KMS-11 (cell line): ENCODE results near the gene MEMO1.

Experiments used
- H2AFZ ChIP-seq: fragments of 200-600 bp; sonication (generic); 2 replicates; pipeline ENCODE4 v1.6.1; 2016; ENCODE audit warnings: antibody characterized with exemption, mixed run types, low read depth
- H3K27ac ChIP-seq: fragments of 200-600 bp; sonication (generic); 2 replicates; pipeline ENCODE4 v1.6.1; 2016; ENCODE audit warnings: mild to moderate bottlenecking, mixed run types
- H3K27me3 ChIP-seq: fragments of 200-600 bp; sonication (generic); 2 replicates; pipeline ENCODE4 v1.6.1; 2017; ENCODE audit warnings: mild to moderate bottlenecking, low read depth, mixed run types, moderate library complexity; ENCODE audit not compliant: insufficient read depth
- H3K36me3 ChIP-seq: fragments of 200-600 bp; sonication (generic); 2 replicates; pipeline ENCODE4 v1.6.1; 2017; ENCODE audit warnings: mild to moderate bottlenecking, mixed run types; ENCODE audit not compliant: insufficient read depth
- H3K4me1 ChIP-seq: fragments of 200-600 bp; sonication (generic); 2 replicates; pipeline ENCODE4 v1.6.1; 2016; ENCODE audit warnings: mild to moderate bottlenecking, low read depth, mixed run types; ENCODE audit not compliant: poor library complexity, severe bottlenecking
- H3K4me2 ChIP-seq: fragments of 200-600 bp; sonication (generic); 2 replicates; pipeline ENCODE4 v1.7.0; 2016; ENCODE audit warnings: mild to moderate bottlenecking, mixed run types
- H3K4me3 ChIP-seq: fragments of 200-600 bp; sonication (generic); IDR thresholded peaks from 2 replicates; pipeline ENCODE4 v1.6.1; 2017; ENCODE audit warnings: low read depth, low read length, mixed read lengths; ENCODE audit not compliant: insufficient read depth
- H3K79me2 ChIP-seq: fragments of 200-600 bp; sonication (generic); 2 replicates; pipeline ENCODE4 v1.6.1; 2016; ENCODE audit warnings: low read depth, mixed run types; ENCODE audit not compliant: insufficient read depth
- H3K9ac ChIP-seq: fragments of 200-600 bp; sonication (generic); 2 replicates; pipeline ENCODE4 v1.6.1; 2016; ENCODE audit warnings: mild to moderate bottlenecking, mixed run types
- H4K20me1 ChIP-seq: fragments of 200-600 bp; sonication (generic); 2 replicates; pipeline ENCODE4 v1.6.1; 2016; ENCODE audit warnings: mild to moderate bottlenecking, mixed run types; ENCODE audit not compliant: insufficient read depth
- CTCF ChIP-seq: fragments of 200-600 bp; sonication (generic); conservative IDR thresholded peaks from 2 replicates; pipeline ENCODE4 v1.6.1; 2017; ENCODE audit warnings: low read depth, mild to moderate bottlenecking, antibody characterized with exemption, low read length, moderate library complexity, mixed read lengths

Gene MEMO1

GRCh38 chr2:31999438-31999837, 11.4 kb downstream of the MEMO1 start:
- H3K36me3 ChIP-seq = no peaks in the 10 kb centered on the region
- no peak for TF ChIP-seq CTCF
- H3K4me2 ChIP-seq = no peak overlapping the region
- peaks cover 16% of the 10 kb centered on the region for H3K4me1 ChIP-seq
- H4K20me1 ChIP-seq = peaks cover 37% of the 10 kb centered on the region
- no peak overlapping the region for H3K9ac ChIP-seq
- no peak overlapping the region for H2AFZ ChIP-seq
- no peak overlapping the region for H3K27ac ChIP-seq
- H3K27me3 ChIP-seq = no peaks in the 10 kb centered on the region
- peaks cover 95% of the 10 kb centered on the region for H3K79me2 ChIP-seq
- no peak overlapping the region for H3K4me3 ChIP-seq

- peaks cover 33% of the 10 kb centered on the region for H4K20me1 ChIP-seq
- H2AFZ ChIP-seq = no peak overlapping the region
- H3K79me2 ChIP-seq = peaks cover 95% of the 10 kb centered on the region
- no peaks in the 10 kb centered on the region for H3K27me3 ChIP-seq
- no peak overlapping the region for H3K4me2 ChIP-seq
- no peak for TF ChIP-seq CTCF
- H3K27ac ChIP-seq = no peak overlapping the region
- H3K4me3 ChIP-seq = no peak overlapping the region
- peaks cover 10% of the 10 kb centered on the region for H3K4me1 ChIP-seq
- no peaks in the 10 kb centered on the region for H3K36me3 ChIP-seq
- H3K9ac ChIP-seq = no peak overlapping the region
Observed at GRCh38 chr2:31998731-31999383, 12.0 kb downstream of the MEMO1 start.

- Histone ChIP-seq H3K79me2 (peaks cover 95% of the 10 kb centered on the region), H4K20me1 (peaks cover 30% of the 10 kb centered on the region), H3K4me2 (no peak overlapping the region), H3K4me1 (peaks cover 10% of the 10 kb centered on the region), H3K4me3 (no peak overlapping the region), H3K27me3 (no peaks in the 10 kb centered on the region), H3K9ac (no peak overlapping the region), H3K27ac (no peak overlapping the region), H3K36me3 (no peaks in the 10 kb centered on the region), H2AFZ (no peak overlapping the region)
- no peak for TF ChIP-seq CTCF
Observed at GRCh38 chr2:31997653-31998052, 13.2 kb downstream of the MEMO1 start.

GRCh38 chr2:31996571-31997150, 14.1 kb downstream of the MEMO1 start:
- no peak overlapping the region for H3K4me2 ChIP-seq
- H3K79me2 ChIP-seq = peaks cover 99% of the 10 kb centered on the region
- no peaks in the 10 kb centered on the region for H3K27me3 ChIP-seq
- H3K36me3 ChIP-seq = no peaks in the 10 kb centered on the region
- H3K9ac ChIP-seq = no peak overlapping the region
- no peak overlapping the region for H3K27ac ChIP-seq
- no peak overlapping the region for H3K4me3 ChIP-seq
- H3K4me1 ChIP-seq = peaks cover 16% of the 10 kb centered on the region
- no peak for TF ChIP-seq CTCF
- no peak overlapping the region for H2AFZ ChIP-seq
- peaks cover 31% of the 10 kb centered on the region for H4K20me1 ChIP-seq
